SW 1271 (cell line): Measurements from ENCODE around the gene GPBAR1.

ENCODE experiments used
- DNase-seq, 2 experiments: peaks; one replicate each; lab custom pipeline; 2025; lab: John Stamatoyannopoulos, UW

GPBAR1 gene, protein sequence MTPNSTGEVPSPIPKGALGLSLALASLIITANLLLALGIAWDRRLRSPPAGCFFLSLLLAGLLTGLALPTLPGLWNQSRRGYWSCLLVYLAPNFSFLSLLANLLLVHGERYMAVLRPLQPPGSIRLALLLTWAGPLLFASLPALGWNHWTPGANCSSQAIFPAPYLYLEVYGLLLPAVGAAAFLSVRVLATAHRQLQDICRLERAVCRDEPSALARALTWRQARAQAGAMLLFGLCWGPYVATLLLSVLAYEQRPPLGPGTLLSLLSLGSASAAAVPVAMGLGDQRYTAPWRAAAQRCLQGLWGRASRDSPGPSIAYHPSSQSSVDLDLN

DNA sequence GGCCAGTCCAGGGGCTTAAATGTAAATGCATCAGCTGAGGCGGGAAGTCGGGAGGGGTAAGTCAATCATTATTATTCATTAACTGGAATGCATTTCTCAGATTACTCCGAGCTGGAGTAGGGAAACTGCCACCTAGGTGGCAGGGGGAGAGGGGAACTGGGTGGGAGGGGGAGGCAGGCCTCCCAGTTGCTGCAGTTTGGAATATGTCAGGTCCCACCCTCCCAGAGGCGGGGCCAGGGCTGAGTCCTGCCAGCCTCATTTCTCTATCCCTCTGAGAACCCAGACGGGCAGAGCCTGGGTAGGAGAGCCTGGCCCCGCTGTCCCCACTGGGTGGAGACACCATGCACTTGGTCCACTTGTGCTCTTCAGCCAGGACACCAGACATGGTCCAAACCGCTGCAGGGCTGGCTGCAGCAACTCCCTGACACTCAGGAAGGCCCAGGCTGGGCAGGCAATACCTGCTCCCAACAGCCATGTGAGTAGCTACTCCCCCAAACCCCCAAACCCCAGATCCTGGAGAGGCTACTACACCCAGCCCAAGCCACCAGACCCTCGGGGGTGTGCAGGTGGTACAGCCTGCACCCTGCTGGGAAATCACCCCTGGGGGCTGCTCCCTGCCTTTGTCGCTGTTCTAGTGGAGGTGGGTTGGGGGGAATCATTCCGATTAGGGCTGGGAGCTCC is at the start of gene GPBAR1:
GPBAR1 (plus strand) TSS at position 274 of the 681 bp plus-strand sequence. CDS start 1,710 bp downstream, outside the sequence.
- DNase-seq: no peak

DNA sequence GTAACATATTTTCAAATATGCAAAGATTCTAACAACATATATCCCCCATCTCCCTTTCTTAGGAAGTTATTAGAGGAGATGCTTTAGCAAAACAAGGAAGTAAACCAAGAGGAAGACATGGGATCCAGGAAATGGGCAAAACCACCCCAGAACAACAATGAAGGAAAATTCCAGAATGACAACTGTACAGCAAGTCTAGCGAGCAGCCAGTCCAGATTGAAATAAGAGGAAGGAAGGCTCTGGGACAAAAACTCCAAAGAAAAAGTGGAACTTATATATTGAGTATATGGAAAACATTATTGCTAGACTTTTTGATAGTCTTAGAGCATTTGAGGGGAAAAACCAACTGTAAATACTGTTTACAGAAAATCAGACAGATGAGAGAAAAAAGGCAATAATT is 46.7 kb upstream of the GPBAR1 start:
- no peak for DNase-seq

DNA sequence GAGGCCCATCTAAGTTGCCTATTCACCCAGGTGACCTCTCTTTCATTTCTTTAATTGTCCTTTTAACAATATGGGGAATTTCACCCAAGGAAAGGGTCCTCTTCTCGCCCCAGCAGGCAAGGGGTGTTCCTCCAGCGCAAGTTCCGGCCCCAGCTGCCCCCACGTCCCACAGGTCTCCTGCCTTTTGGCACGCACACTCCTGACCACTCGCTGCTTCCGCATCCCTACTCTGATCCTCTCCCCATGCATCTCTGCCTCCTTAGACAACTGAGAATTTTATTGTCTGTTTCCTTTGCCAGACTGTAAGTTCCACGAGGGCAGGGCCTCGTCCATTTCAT is 44.5 kb upstream of the GPBAR1 start:
- no peak for DNase-seq

DNA sequence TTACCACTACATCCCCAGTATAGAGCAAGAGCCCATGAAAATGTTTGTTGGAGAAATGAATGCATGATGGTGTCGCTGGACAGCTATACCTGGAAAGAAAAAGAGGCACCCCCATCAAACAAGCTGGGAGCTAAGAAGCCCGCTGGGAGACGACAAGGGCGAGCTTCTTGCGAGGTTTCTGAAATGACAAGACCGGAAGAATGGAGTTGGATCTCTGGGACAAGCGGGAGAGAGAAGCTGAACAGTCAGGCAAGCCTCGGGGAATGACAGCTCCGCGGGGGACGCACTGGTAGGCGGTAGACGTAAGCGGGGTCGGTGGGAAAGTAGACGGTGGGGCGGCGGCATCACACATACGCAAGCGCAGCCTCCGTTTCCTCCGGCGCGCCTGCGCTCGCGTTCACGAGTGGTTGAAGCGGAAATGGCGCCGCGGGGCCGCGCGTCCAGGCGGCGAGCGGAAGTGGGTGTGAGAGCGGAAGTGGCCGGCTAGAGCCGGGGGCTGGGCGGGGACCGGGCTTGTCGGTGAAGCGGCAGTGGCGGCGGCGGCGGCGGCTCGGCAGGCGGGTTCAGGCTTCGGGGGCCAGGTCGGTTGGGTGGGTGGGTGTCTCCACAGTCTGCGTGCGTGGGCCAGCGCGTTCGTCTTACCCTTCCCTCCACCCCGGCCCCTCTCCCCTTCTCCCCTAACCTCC is 44.0 kb upstream of the GPBAR1 start, which contains the start of gene ARPC2:
ARPC2 (plus strand) TSS at position 516 of the 686 bp plus-strand sequence. CDS start 282 bp downstream, outside the sequence.
- peak; percentile 67 to 88 for DNase-seq

DNA sequence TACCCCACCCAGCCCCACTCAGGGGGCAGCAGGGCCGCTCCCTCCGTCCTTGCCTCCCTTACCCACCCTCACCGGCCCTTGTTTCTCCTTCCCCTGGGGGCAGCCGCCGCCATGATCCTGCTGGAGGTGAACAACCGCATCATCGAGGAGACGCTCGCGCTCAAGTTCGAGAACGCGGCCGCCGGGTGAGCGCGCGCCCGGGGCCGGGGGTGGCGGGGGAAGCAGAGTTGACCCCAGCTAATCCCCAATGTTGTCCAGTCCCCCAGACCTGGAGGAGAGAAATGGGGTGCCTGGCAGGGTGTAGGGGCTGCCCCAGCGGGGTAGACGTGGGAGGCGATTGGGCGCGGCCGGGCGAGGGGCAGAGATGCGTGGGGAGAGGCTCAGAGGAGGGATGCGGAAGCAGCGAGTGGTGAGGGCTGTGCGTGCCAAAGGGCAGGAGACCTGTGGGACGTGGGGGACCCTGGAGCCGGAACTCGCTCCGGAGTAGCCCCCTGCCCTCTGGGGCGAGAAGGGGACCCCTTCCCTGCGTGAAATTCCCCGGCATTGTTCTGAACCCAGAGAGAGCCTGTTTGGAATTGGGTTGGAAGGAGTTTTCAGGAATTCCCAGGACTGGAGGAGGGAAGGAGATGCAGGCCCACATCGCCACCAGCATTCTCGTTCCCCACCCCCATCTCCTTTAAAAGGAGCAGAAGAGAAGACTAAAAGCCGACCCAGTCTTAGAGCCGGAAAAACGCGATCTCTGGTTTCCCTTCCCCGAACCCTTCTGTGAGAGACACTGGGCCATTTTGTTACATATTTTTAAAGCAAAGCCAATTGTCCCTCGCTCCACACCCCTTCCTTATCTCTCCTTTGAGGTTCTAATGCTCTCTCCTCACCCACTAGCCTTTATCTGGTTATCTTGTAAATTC is 43.2 kb upstream of the GPBAR1 start:
- peak in 1 of 2 experiments; percentile 21 for DNase-seq

DNA sequence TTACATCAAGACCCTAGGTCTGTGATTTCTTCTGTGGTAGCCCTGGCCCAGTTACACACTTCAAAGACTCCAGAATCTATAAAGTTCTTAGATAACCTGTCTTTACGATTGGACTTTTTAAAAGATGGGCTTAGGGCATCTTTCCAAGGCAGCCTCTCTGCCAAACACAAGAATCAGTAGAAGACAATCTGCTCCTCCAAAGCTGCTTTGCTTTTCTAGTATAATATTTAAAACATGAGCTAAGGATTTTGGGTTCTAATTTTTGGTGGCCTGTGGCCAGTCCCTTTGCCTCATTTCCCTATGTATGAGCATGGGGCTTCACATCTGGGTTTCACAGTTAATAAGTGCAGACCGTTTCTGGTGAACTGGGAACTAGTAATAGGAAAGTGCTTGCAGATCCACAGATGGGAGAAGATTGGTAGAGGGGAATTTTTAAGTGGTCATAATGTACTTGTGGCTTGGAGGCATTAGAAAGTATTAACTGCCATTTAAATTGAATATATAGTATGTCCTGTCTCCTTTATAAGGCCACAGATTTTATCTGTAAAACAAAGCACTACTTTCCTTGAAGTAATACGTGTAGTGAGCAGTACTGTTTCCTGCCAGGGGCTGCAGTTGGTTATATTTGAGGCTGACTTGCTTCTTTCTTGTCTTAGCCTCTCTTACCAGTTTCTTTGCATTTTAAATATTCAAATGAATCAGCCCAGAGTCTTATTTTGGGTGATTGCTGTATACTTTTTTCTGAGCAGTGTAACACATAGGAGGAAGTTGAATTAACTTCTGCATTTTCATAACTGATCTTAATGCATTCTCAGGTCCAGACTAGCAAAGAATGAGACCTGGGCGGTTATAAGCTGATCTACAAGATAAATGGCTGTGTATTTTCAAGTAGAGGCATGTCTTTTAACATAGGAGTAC is 42.3 kb upstream of the GPBAR1 start:
- DNase-seq: no peak

DNA sequence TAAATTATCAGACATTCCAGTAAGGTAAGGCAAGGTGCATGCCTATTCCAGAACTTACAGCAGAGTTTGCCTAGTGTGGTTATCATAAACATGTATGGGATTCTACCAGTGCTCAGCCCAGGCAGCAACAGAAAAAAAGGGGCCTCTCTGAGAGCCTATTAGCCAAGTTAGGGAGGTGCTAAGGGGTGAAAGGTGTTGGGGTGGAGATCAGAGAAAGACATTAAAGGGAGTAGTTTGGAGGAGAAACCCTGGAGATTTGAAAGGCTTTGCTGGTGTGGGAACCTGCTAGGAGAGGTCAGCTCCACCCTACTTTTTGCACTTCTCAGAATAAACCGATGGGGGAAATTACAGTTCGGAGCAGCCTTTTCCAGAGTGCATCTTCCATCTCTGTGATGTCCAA is 40.9 kb upstream of the GPBAR1 start:
- no peak for DNase-seq

DNA sequence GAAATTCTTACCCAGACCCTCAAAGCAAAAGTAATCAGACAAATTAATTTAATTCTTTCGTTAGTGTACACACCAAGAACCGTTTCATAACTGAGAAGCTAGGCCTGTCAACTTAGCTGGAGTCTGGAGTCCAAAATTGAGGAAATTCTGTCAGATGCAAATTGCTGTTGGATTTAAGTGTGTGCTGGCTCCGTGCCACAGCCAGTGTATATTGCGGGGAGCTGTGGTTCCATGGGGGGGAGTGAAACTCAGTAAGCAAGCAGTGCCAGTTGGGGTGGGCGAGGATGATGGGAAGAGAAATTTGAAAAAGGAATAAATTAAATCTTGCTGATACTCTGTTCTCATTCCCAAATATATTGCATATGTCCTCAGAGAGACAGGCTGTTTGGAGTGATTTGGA is 39.8 kb upstream of the GPBAR1 start:
- no peak for DNase-seq

DNA sequence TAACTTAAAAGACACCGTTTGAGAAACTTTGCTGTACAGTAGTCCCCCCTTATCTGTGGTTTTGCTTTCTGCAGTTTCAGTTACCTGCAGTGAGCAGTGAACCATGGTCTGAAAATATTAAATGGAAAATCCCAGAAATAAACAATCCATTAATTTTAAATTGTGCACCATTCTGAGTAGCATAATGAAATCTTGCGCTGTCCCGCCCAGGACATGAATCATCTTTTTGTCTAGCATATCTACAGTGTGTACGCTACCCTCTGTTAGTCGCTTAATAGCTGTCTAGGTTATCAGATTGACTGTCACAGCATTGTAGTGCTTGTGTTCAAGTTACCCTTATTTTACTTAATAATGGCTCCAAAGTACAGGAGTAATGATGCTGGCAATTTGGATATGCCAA is 37.8 kb upstream of the GPBAR1 start:
- peak in 1 of 2 experiments; percentile 10 for DNase-seq

DNA sequence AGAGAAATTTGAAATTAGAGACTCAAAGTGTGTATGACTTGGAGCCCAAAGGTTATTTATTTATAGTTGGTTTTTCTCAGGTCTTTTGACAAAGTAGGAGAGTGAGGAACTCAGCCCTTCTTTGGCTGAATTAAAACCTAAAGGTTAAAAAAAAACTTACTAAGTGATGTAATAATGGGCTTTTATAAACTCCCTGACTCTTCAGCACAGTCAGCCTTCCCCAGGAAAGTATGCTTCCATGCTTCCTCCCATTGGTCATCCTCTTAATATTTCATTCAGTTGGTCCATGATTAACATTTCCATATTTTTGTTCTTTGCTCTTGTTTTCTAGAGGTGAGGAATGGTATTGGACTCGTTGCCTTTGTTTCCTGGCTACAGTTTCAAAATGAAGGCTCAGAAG is 36.6 kb upstream of the GPBAR1 start:
- no peak for DNase-seq

DNA sequence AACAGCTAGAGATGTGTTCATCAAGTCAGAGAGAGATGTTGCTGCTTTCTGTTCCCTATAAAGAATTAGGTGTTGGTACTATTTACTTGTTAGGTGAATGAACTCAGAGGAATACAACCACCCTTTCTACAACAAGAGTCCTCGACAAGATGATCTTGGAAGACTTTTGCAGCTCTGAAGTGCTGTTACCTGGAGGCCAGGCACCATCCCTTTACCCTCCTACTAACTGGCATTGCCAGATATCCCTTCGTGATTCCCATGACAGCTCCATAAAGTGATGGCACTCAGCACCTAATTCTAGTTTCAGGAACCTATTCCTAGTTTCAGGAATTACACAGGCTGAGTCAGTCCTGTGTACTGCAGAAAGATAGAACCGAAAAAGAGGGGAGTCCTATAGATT is 33.9 kb upstream of the GPBAR1 start:
- no peak for DNase-seq

DNA sequence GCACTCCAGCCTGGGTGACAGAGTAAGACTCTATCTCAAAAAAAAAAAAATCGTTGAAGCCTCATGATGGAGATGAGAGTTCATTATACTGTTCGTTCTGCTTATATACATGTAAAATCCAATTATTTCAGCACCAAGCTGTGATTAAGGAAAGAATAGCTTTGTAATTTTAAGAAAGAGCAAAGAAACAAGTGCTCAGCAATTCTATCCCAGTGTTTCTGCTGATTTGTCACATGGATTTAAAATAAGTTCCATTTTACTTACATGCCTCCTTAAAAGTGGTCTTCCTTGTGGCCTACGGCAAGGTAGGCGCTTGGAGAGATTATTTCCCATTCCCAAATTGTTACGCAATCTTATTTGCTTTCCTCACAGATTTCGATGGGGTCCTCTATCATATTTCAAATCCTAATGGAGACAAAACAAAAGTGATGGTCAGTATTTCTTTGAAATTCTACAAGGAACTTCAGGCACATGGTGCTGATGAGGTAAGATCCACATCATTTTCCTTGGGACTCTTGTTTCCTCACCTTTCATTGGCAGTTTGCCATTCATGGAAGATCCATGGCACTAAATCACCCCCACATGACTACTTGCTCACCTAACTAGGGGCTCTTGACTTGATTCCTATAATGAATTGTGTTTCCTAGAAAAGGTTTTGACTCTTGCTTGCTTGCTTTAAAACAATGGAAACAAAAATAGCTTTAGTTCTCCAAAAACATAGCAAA is 32.3 kb upstream of the GPBAR1 start:
- DNase-seq: no peak

DNA sequence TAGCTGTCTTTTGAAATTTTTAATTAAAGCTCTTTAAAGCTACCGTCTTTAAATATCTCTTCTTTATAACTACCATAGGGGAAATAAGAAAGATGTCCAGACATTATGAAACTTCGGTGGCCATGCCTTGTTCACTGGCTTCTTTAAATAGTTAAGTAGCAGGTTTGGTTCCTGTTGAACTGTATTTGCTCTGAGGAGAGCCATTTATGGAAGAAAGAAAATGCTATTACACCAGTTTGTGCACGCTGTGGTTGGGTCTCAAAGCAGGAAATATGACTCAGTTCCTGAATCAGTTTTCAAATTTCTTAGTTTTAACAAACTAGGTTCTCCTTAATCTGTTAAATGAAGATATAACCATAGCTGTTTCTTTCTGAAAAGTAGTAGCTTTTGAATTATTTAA is 31.6 kb upstream of the GPBAR1 start:
- DNase-seq: peak; percentile 26 to 78

DNA sequence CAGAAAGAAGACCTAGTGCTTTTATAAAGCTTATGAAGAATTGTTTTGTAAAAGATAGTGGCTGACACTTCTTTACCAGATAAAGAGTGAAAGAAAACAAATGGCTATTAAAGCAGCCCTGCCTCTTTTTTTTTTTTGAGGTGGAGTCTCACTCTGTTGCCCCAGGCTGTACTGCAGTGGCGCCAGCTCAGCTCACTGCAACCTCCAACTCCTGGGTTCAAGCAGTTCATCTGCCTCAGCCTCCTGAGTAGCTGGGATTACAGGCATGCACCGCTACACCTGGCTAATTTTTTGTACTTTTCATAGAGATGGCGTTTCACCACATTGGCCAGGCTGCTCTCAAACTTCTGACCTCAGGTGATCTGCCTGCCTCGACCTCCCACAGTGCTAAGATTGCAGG is 31.0 kb upstream of the GPBAR1 start:
- DNase-seq: peak in 1 of 2 experiments; percentile 61

DNA sequence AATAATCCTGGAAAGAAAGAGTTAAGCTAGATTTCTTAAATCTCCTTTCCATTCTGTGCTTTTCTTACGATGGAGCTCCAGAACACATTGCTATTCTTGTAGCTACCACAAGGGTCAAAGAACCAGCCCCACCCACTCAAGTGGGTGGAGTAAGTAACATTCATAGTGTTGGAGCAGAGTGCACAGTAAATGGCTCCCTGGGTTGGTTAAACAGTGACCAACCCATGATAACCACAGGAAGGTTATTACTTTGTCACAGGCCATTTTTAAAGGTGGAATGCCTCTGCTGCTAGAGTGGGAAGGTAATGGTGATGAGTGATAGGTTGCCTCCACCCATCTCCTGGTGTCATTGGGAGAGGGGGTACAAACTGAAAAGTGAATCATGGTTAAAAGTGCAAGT is 29.9 kb upstream of the GPBAR1 start:
- peak; percentile 6 to 54 for DNase-seq

DNA sequence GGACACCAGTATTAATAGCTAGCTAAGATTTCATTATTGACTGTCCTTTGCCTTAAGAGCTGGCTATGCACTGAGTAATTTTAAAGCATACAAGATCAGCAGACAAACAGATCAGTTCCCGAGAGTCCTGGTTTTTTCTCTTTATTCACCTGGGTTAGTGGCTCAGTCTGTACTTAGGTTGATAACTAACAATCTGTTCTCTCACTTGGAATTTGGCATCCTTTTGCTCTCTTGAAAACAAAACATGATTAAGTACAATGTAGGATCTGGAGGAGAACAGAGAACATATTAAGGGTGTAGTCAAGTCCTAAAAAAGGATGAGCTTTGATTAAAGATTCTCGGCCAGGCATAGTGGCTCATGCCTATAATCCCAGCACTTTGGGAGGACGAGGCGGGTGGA is 27.3 kb upstream of the GPBAR1 start:
- DNase-seq: no peak

DNA sequence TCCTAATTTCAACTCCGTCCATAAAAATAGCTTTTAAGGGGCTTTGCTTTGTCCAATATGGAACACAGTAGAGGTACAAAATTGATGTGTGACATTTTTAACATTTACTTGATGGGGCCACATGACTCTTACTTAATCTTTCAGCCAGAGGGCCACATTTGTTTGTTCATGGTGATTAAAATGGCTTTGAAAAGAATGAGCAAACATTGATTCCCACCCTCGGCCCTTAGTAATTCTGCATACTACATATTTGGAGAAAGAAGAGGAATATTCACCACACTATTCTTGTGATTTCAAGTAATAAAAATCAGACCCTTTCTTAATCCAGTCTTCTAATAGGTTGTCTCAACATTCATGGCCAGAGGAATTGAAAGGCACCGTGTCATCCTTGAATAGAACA is 26.3 kb upstream of the GPBAR1 start:
- no peak for DNase-seq

DNA sequence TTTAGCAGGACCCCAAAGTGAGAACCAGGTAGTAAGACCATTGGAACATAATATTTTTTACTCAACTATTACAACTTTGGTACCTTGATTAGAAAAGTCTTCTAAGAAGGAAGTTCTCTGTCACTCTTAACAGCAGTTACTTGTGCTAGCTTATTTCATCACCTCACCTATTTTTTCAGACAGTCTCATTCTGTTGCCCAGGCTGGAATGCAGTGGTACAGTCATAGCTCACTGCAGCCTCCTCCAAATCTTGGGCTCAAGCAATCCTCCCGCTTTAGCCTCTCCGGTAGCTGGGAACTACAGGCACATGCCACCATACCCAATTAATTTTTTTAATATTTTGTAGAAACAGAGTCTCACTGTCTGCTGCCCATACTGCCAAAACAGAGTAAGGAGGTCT is 25.8 kb upstream of the GPBAR1 start:
- no peak for DNase-seq

DNA sequence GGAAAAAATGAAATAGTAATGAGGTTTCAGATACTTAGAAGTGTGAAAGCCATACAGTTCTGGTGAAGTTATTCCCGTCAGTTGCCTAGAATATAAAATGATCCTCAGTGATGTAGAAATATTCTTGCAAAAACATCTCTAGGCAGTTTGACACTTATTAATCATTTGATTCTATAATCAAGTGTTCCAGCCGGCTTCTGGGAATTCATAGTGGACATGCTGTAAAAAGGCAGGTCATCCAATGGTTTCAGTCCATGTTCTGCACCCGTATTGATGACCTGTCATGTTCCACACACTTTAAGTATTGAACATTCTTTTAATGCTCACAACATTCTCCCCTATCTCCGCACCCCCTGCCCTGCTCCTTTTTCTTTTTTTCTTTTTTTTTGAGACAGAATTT is 24.0 kb upstream of the GPBAR1 start:
- DNase-seq: no peak

DNA sequence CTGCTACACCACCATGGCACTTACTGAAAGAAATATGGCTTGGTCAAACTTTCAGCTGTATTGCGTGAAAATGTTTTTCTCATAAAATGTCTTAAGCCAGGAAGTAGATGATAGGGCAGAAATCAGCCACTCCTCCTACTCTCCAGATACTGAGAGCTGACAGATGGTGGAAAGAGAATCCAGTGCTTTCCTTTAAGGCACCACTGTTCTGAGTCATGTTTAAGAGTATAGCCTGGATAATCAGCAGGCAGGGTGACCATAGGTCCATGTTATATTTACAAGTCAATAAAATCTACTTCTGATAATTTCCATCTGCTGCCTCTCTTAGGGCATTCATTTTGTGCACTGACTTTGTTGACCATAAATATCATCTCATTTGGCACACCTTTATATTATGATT is 21.9 kb upstream of the GPBAR1 start:
- DNase-seq: no peak
